SK-N-SH (cell line): ENCODE results near the gene WDR87. TPM values are rescaled to one million over a fixed set of nuclear protein-coding genes. Genes with fewer than 3 reads are reported as not detected.

Experiments
- CTCF ChIA-PET: fragments of 300-600, 350-600 bp; formaldehyde crosslinking; extraction: SDS; loops from one replicate; lab custom pipeline; 2021; lab: Yijun Ruan, JAX
- POLR2A ChIA-PET: fragments of 350-600 bp; sonication (Branson Sonifier 250); formaldehyde crosslinking; extraction: SDS; loops from one replicate; lab custom pipeline; 2020; ENCODE audit warnings: antibody characterized with exemption, inconsistent platforms; lab: Yijun Ruan, JAX
- DNase-seq: peaks from one replicate; pipeline ENCODE4 v3.0.0; 2012
- H2AFZ ChIP-seq: fragments of 200-600 bp; sonication (generic); 2 replicates; pipeline ENCODE4 v1.8.1; 2016; ENCODE audit warnings: antibody characterized with exemption, mild to moderate bottlenecking, low read depth
- H3F3A ChIP-seq: fragments of 200-600 bp; sonication (generic); replicated peaks from 2 replicates; pipeline ENCODE3; 2016; ENCODE audit warnings: antibody characterized with exemption, mild to moderate bottlenecking; ENCODE audit not compliant: insufficient read depth
- H3K27ac ChIP-seq, 2 experiments: fragments of 200-500 bp in 1 of 2; fragments of 200-600 bp in 1 of 2; sonication (Bioruptor generic) in 1 of 2; sonication (generic), shearing (Covaris generic) in 1 of 2; 2 replicates each; pipeline versions ENCODE4 v1.5.1 to v1.6.1; 2014 to 2016; ENCODE audit warnings: low read depth in 2 of 2, inconsistent platforms in 1 of 2, low read length in 1 of 2, mild to moderate bottlenecking in 1 of 2, mixed read lengths in 1 of 2
- H3K27me3 ChIP-seq: fragments of 200-600 bp; sonication (generic), shearing (Covaris generic); 2 replicates; pipeline ENCODE4 v1.6.1; 2016; ENCODE audit warnings: mixed run types; ENCODE audit not compliant: insufficient read depth
- H3K36me3 ChIP-seq, 2 experiments: fragments of 200-500 bp in 1 of 2; fragments of 200-600 bp in 1 of 2; sonication (Bioruptor generic) in 1 of 2; sonication (generic) in 1 of 2; replicated peaks in 1 of 2; 2 replicates each; pipeline versions ENCODE3 to v1.5.1; 2014 to 2016; ENCODE audit warnings: low read length in 1 of 2, mild to moderate bottlenecking in 1 of 2; ENCODE audit not compliant: insufficient read depth in 2 of 2, control insufficient read depth in 1 of 2
- H3K4me1 ChIP-seq, 2 experiments: fragments of 200-500 bp in 1 of 2; fragments of 200-600 bp in 1 of 2; sonication (Bioruptor generic) in 1 of 2; sonication (generic), shearing (Covaris generic) in 1 of 2; 2 replicates each; pipeline versions ENCODE4 v1.5.1 to v1.6.1; 2014 to 2016; ENCODE audit warnings: low read depth in 1 of 2, low read length in 1 of 2, mixed run types in 1 of 2; ENCODE audit not compliant: insufficient read depth in 2 of 2, control insufficient read depth in 1 of 2
- H3K4me2 ChIP-seq: fragments of 200-600 bp; sonication (generic), shearing (Covaris generic); 2 replicates; pipeline ENCODE4 v1.6.1; 2017; ENCODE audit warnings: mixed run types
- H3K4me3 ChIP-seq, 2 experiments: fragments of 200-500 bp in 1 of 2; fragments of 200-600 bp in 1 of 2; sonication (Bioruptor generic) in 1 of 2; sonication (generic), shearing (Covaris generic) in 1 of 2; 2 replicates each; pipeline versions ENCODE4 v1.5.1 to v1.8.1; 2014 to 2016; ENCODE audit warnings: low read depth in 2 of 2, inconsistent platforms in 1 of 2, low read length in 1 of 2, mild to moderate bottlenecking in 1 of 2, mixed read lengths in 1 of 2, moderate library complexity in 1 of 2
- H3K79me2 ChIP-seq: fragments of 200-600 bp; sonication (generic); 2 replicates; pipeline ENCODE4 v1.8.1; 2017; ENCODE audit warnings: mild to moderate bottlenecking; ENCODE audit not compliant: insufficient read depth
- H3K9ac ChIP-seq: fragments of 200-600 bp; sonication (generic); 2 replicates; pipeline ENCODE4 v1.6.1; 2017; ENCODE audit warnings: mixed run types
- H3K9me2 ChIP-seq: fragments of 200-600 bp; sonication (generic); 2 replicates; pipeline ENCODE4 v1.6.1; 2017; ENCODE audit warnings: mixed run types
- H3K9me3 ChIP-seq: fragments of 200-600 bp; sonication (generic); 2 replicates; pipeline ENCODE4 v1.6.1; 2017; ENCODE audit warnings: mixed run types, mild to moderate bottlenecking, moderate library complexity
- H4K20me1 ChIP-seq: fragments of 200-600 bp; sonication (generic); 2 replicates; pipeline ENCODE4 v1.6.1; 2017; ENCODE audit warnings: mild to moderate bottlenecking, mixed run types; ENCODE audit not compliant: insufficient read depth
- EZH2phosphoT487 ChIP-seq: fragments of 200-600 bp; sonication (generic); IDR thresholded peaks from 2 replicates; pipeline ENCODE4 v1.6.1; 2017; ENCODE audit warnings: low read depth, mixed run types, mild to moderate bottlenecking, antibody characterized with exemption, moderate library complexity, borderline replicate concordance
- FOXJ3 ChIP-seq: sonication (generic); formaldehyde crosslinking; IDR thresholded peaks from 2 replicates; pipeline ENCODE4 v1.5.1; 2020; ENCODE audit warnings: mild to moderate bottlenecking, missing genetic modification reagents
- GABPA ChIP-seq: IDR thresholded peaks from 2 replicates; pipeline ENCODE4 v1.4.0; 2012; ENCODE audit warnings: low read depth, mild to moderate bottlenecking
- GATA2 ChIP-seq: sonication (generic); formaldehyde crosslinking; IDR thresholded peaks from 2 replicates; pipeline ENCODE4 v1.5.0; 2020; ENCODE audit warnings: mild to moderate bottlenecking, missing genetic modification reagents
- JUND ChIP-seq: IDR thresholded peaks from 2 replicates; pipeline ENCODE4 v1.4.0; 2012
- MXI1 ChIP-seq: IDR thresholded peaks from 2 replicates; pipeline ENCODE4 v1.6.1; 2012; ENCODE audit warnings: mild to moderate bottlenecking, low read depth, low read length, improper control_type of control experiment
- NFIC ChIP-seq: IDR thresholded peaks from 2 replicates; pipeline ENCODE4 v1.4.0; 2012; ENCODE audit warnings: borderline replicate concordance
- RAD21 ChIP-seq: IDR thresholded peaks from 2 replicates; pipeline ENCODE4 v1.6.1; 2012; ENCODE audit warnings: mild to moderate bottlenecking, low read length
- RFX5 ChIP-seq: IDR thresholded peaks from 2 replicates; pipeline ENCODE4 v1.6.1; 2012; ENCODE audit warnings: mild to moderate bottlenecking, improper control_type of control experiment, low read length
- RXRA ChIP-seq: IDR thresholded peaks from 2 replicates; pipeline ENCODE4 v1.4.0; 2012; ENCODE audit warnings: low read depth, mild to moderate bottlenecking, borderline replicate concordance
- SMC3 ChIP-seq: IDR thresholded peaks from 2 replicates; pipeline ENCODE4 v1.6.1; 2012; ENCODE audit warnings: low read depth, low read length, improper control_type of control experiment
- TCF12 ChIP-seq: IDR thresholded peaks from 2 replicates; pipeline ENCODE4 v1.4.0; 2012
- USF2 ChIP-seq: fragments of 150-350 bp; IDR thresholded peaks from 2 replicates; pipeline ENCODE4 v1.6.1; 2017; ENCODE audit warnings: antibody characterized with exemption, low read length, low read depth, borderline replicate concordance
- YY1 ChIP-seq: IDR thresholded peaks from 2 replicates; pipeline ENCODE4 v1.4.0; 2012; ENCODE audit warnings: low read depth, mild to moderate bottlenecking
- WGBS: methylation state at CpG from one replicate; pipeline ENCODE4 v1.1.6; 2017; ENCODE audit warnings: low lambda C conversion rate; 5-methylcytosine and 5-hydroxymethylcytosine counted together
- polyA plus RNA-seq, 3 experiments: library from polyadenylated mRNA; depleted of rRNA; stranded (reverse); fragments of >200 nt; gene quantifications; 2 replicates each; pipeline ENCODE4 v1.2.3, GENCODE V29; 2012
- TF ChIP-seq, protein P1 (sequence below): IDR thresholded peaks from 2 replicates; pipeline ENCODE4; 2012
- TF ChIP-seq, protein P2 (sequence below): fragments of 150-350 bp; IDR thresholded peaks from 2 replicates; pipeline ENCODE4 v1.6.1; 2016; ENCODE audit warnings: mild to moderate bottlenecking, low read depth, low read length
- TF ChIP-seq, protein P3 (sequence below): fragments of 200-600 bp; sonication (generic); IDR thresholded peaks from 2 replicates; pipeline ENCODE4 v1.6.1; 2017; ENCODE audit warnings: antibody characterized with exemption, mild to moderate bottlenecking, moderate library complexity
- TF ChIP-seq, protein P4 (sequence below): IDR thresholded peaks from 2 replicates; pipeline ENCODE4 v1.4.0; 2012; ENCODE audit warnings: low read depth, borderline replicate concordance

WDR87 gene
- polyA plus RNA-seq, 1 of the 3 experiments (the other 2 are of a cell fraction), result not detected

GRCh38 chr19:37872383-37872782 is 34.0 kb downstream of the WDR87 start (continued):
- TF ChIP-seq RFX5 (no peak), TCF12 (no peak), USF2 (no peak), RXRA (no peak), EZH2phosphoT487 (no peak), GATA2 (no peak), JUND (no peak), RAD21 (no peak), NFIC (no peak)

DNA sequence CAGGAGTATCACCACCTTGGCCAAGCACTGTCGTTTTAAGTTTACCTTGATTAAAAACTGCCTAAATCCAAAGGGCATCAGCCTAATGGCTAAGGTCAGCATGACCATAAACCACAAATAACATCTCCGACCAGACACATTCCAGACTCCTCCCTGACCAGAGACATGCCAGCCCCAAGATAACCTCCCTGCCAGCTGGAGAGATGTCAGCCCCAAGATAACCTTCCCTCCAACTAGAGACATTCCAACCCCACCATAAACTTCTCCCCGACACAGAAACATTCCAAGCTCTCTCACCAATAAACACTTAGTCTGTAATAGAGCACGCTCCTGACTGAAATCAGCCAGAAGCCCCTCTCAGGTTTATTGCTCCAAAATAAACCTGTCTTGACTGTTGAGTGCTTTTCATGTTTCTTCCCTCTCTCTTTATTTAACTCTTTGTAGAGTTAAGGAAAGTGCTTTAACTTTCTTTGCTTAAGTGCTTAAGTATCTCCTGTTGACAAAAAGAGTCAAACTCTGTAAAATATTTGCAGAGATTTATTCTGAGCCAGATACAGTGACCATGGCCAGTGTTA is 36.5 kb downstream of the WDR87 start:
- 1% methylated on average over 4 of the region's 4 CpGs for WGBS
- no peaks in the 10 kb centered on the region for H3K79me2 ChIP-seq
- H3K4me3 ChIP-seq, result no peak overlapping the region
- H3K4me2 ChIP-seq, result no peak overlapping the region
- POLR2A ChIA-PET, result no interaction called here
- H3K4me1 ChIP-seq, result no peaks in the 10 kb centered on the region
- TF ChIP-seq MXI1 (no peak), FOXJ3 (no peak)
- TF ChIP-seq, protein P1, sequence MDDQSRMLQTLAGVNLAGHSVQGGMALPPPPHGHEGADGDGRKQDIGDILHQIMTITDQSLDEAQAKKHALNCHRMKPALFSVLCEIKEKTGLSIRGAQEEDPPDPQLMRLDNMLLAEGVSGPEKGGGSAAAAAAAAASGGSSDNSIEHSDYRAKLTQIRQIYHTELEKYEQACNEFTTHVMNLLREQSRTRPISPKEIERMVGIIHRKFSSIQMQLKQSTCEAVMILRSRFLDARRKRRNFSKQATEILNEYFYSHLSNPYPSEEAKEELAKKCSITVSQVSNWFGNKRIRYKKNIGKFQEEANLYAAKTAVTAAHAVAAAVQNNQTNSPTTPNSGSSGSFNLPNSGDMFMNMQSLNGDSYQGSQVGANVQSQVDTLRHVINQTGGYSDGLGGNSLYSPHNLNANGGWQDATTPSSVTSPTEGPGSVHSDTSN, result no peak
- TF ChIP-seq, protein P2, sequence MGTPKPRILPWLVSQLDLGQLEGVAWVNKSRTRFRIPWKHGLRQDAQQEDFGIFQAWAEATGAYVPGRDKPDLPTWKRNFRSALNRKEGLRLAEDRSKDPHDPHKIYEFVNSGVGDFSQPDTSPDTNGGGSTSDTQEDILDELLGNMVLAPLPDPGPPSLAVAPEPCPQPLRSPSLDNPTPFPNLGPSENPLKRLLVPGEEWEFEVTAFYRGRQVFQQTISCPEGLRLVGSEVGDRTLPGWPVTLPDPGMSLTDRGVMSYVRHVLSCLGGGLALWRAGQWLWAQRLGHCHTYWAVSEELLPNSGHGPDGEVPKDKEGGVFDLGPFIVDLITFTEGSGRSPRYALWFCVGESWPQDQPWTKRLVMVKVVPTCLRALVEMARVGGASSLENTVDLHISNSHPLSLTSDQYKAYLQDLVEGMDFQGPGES, result no peak
- TF ChIP-seq, all 33 proteins: peak for 0
- no peaks in the 10 kb centered on the region for H4K20me1 ChIP-seq
- H2AFZ ChIP-seq, result no peak overlapping the region
- H3K9me2 ChIP-seq, result no peaks in the 10 kb centered on the region
- H3K27me3 ChIP-seq, result no peaks in the 10 kb centered on the region
- H3K9ac ChIP-seq, result no peak overlapping the region
- no peak overlapping the region for H3K27ac ChIP-seq
- CTCF ChIA-PET, result no interaction called here
- H3K9me3 ChIP-seq, result no peaks in the 10 kb centered on the region; the same call in 1 of the 2 replicates
- DNase-seq, result no peak
- no peaks in the 10 kb centered on the region for H3K36me3 ChIP-seq
- no peaks in the 10 kb centered on the region for H3F3A ChIP-seq

GRCh38 chr19:37867831-37868230 is 38.6 kb downstream of the WDR87 start:
- WGBS, result 69% methylated on average over 2 of the region's 2 CpGs
- POLR2A ChIA-PET, result no interaction called here
- TF ChIP-seq GABPA (no peak), GATA2 (no peak), YY1 (no peak), JUND (no peak), NFIC (no peak), RAD21 (no peak), SMC3 (no peak), EZH2phosphoT487 (no peak)
- TF ChIP-seq, protein P3, sequence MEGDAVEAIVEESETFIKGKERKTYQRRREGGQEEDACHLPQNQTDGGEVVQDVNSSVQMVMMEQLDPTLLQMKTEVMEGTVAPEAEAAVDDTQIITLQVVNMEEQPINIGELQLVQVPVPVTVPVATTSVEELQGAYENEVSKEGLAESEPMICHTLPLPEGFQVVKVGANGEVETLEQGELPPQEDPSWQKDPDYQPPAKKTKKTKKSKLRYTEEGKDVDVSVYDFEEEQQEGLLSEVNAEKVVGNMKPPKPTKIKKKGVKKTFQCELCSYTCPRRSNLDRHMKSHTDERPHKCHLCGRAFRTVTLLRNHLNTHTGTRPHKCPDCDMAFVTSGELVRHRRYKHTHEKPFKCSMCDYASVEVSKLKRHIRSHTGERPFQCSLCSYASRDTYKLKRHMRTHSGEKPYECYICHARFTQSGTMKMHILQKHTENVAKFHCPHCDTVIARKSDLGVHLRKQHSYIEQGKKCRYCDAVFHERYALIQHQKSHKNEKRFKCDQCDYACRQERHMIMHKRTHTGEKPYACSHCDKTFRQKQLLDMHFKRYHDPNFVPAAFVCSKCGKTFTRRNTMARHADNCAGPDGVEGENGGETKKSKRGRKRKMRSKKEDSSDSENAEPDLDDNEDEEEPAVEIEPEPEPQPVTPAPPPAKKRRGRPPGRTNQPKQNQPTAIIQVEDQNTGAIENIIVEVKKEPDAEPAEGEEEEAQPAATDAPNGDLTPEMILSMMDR, result no peak
- TF ChIP-seq, protein P4, sequence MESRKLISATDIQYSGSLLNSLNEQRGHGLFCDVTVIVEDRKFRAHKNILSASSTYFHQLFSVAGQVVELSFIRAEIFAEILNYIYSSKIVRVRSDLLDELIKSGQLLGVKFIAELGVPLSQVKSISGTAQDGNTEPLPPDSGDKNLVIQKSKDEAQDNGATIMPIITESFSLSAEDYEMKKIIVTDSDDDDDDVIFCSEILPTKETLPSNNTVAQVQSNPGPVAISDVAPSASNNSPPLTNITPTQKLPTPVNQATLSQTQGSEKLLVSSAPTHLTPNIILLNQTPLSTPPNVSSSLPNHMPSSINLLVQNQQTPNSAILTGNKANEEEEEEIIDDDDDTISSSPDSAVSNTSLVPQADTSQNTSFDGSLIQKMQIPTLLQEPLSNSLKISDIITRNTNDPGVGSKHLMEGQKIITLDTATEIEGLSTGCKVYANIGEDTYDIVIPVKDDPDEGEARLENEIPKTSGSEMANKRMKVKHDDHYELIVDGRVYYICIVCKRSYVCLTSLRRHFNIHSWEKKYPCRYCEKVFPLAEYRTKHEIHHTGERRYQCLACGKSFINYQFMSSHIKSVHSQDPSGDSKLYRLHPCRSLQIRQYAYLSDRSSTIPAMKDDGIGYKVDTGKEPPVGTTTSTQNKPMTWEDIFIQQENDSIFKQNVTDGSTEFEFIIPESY, result no peak
- TF ChIP-seq, protein P2, result no peak

More at GRCh38 chr19:37867831-37868230, 38.6 kb downstream of the WDR87 start:
- no peaks in the 10 kb centered on the region for H3K4me1 ChIP-seq
- no peaks in the 10 kb centered on the region for H3K9me2 ChIP-seq
- no peaks in the 10 kb centered on the region for H3K27me3 ChIP-seq
- no peaks in the 10 kb centered on the region for H3K36me3 ChIP-seq
- no peak overlapping the region for H3K4me2 ChIP-seq
- no peak overlapping the region for H3K9ac ChIP-seq
- CTCF ChIA-PET, result no interaction called here
- H2AFZ ChIP-seq, result no peak overlapping the region
- H3K4me3 ChIP-seq, result no peak overlapping the region
- DNase-seq, result no peak
- no peaks in the 10 kb centered on the region; the same call in 1 of the 2 replicates for H3K9me3 ChIP-seq
- no peak overlapping the region for H3K27ac ChIP-seq
- H3F3A ChIP-seq, result no peaks in the 10 kb centered on the region
- H4K20me1 ChIP-seq, result no peaks in the 10 kb centered on the region
- no peaks in the 10 kb centered on the region for H3K79me2 ChIP-seq
